NCI-H2107 (cell line): Measurements from ENCODE around the gene CRLF1.
"Not testable (repeated sequence)": the region's sequence is repeated elsewhere in the genome, so short reads cannot be mapped to it uniquely, and the experiment has no call there.

Experiments used
- DNase-seq: peaks from one replicate; lab custom pipeline; 2025; lab: John Stamatoyannopoulos, UW

The CRLF1 gene

DNA sequence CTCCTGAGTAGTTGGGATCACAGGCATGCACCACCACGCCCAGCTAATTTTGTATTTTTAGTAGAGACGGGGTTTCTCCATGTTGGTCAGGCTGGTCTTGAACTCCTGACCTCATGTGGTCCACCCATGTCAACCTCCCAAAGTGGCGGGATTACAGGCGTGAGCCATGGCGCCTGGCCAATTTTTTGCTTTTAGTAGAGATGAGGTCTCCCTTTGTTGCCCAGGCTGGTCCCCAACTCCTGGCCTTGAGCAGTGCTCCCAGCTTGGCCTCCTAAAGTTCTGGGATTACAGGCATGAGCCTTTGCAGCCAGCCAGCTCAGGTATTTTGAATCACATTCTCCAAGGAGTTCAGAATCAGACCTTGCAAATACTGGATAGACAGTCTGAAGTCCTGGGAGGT lies 13.9 kb downstream of the CRLF1 start:
- DNase-seq: not testable (repeated sequence)

DNA sequence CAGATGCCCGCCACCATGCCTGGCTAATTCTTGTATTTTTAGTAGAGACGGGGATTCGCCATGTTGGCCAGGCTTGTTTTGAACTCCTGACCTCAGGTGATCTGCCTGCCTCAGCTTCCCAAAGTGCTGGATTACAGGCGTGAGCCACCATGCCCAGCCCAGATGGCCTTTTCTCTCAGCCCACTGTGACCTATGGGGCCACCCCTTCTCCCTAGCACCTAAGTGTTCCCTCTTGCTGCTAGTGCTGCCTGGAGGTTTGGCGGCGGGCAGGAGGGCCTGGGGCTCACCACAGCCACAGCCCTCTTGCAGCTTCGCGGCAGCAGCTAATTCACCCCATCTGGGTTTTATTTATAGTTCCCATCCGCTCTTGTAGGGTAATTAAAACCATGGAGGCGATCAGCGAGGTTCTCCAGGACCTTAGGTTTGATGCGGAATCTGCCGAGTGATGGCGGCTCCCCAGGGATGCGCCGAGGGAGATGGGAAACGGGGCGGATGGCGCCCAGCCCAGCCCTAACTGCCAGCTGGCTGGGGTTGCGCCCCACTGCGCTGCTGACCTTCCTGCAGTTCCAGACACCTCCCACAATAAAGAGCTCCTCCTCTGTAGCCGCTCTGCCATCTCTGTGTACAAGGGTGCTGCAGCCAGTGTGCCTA lies 14.7 kb downstream of the CRLF1 start:
- no peak for DNase-seq

DNA sequence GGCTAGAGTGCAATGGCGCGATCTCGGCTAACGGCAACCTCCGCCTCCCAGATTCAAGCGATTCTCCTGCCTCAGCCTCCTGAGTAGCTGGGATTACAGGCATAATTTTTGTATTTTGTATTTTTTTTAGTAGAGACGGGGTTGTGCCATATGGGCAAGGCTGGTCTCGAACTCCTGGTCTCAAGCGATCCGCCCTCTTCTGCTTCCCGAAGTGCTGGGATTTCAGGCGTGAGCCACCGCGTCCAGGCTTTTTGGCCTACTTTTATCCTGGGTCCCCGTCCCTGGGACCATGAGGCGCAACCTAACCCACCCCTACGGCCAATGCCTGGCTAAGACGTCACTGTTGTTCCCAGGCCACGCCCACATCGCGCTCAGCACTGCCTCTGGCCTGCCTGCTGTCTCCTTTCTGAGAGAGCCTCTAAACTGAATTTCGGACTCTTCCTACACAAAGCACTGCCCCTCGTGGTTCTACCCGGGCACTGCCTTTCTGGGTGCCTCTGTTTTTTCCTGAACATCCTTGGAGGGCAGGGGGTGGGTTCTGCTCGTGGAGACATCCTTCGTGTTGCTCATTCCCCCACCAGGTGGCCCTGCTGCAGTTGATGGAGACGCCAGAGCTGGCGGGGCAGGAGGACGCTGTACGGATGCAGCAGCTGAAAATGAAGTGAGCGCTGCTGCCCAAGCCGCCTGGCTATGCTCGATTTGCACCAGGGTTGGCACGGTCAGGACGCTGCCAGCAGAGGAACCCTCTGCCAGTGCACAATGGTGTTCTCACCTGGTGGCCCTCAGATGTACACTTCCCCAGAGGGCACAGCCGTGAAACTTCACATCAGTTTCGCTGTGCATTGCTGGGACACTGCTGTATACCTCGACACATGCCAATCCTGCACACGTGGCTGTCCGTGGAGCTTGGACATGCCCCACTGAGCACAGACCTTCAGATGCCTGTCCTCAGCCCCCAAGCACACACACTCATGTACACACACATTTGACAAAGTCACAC lies 16.0 kb downstream of the CRLF1 start:
- DNase-seq: no peak

DNA sequence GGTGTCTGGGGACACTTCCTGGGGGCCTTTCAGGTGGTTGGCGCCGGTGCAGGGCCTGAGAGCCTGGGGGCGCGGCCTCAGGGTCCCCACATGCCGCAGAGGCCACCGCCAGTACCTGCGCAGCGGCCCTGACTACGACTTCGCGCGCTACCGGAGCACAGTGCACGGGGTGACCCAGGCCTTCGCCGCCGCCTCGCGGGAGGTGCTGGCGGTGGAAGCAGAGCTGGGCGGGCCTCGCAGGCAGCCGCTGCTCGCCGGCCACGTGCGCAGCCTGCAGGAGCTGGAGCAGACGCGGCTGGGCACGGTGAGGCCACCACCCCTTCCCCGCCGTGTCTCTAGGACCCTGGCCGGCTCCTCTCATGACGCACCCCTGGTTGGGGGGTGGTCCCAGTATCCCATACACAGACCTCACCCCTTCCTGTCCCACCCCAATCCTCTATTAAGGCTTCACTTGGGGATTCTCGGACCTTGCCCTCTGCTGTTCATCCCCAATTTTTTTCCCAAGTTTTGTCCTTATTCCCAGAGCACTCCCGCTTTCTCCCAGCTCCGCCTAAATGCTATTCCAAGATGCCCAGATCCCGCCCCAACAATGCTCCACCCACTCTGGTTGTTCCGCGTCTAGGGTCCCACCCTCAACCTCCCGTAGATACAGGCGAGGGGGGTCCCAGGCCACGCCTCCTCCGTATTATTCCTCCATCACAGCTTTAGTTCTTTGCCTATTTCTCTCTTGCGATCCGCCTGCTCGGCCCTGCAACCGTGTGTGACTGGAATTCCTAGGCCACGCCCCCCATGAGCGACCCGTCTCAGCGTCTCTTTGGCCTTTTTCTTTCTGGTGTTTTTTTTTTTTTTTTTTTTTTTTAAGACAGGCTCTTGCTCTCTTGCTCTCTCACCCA lies 17.0 kb downstream of the CRLF1 start:
- peak; percentile 50 for DNase-seq

DNA sequence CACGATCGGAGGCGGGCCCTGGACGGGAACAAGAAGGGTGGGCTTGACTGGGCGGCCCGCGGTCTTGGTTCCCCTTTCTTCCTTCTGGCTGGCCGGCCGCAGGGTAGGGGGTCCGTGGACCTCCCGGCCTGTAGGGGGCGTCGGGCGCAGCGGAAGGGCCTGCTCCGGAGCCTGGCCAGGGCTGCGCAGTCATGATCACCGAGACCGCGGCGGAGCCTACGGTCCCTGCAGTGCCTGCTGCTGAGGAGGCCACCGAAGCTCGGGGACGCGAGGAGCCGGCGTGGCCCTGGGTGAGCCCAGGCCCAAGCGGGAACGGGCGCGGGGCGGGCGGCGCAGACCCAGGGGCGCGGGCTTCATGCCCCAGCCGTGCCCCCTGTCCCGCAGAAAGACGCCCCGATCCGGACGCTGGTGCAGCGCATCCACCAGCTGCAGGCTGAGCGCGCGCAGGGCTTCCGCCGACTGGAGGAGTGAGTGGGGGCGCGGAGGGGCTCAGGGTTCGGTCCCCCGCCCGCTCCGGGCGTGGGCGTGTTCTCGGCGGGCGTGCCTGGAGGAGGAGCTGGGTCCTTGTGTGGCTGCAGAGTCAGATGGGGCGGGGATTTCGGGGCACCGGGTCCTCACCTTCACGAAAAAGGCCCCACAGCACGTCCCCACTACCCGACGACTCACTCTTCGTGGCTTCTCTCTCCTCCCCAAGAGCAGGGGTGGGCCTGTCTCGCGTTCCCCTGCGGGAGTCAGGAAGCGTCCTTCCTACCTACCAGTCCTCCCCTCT lies 17.8 kb downstream of the CRLF1 start, which contains the start of gene REX1BD:
REX1BD (plus strand) TSS at position 188 of the 769 bp plus-strand sequence; CDS start at position 192, 4 bp downstream.
- peak; percentile 40 for DNase-seq

DNA sequence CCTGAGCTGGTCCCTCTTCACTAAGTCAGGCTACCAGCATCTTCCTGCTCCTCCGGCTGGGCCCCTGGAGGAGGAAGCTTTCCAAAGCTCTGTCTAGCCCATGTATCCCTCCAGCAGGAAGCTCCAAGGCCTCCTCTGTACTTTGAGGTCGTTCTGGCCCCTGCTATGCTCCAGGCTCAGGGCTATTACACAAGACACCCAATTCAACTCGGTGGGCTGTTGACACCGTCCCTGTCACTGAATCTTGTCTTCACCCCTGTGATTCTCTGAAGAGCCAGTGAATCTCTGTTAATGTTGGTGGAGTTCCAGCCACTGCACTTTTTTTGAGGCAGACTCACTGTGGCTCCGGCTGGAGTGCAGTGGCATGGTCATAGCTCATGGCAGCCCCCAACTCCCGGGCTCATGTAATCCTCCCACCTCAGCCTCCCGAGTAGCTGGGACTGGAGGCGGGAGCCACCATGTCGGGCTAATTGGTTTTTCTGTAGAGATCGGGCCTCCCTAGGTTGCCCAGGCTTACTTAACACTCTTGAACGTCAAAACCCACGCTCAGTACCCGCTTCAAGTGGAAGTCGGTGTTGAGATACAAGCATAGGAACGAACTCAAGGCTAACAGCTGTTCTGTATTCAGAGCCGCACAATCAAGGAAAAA lies 18.5 kb downstream of the CRLF1 start:
- DNase-seq: no peak

DNA sequence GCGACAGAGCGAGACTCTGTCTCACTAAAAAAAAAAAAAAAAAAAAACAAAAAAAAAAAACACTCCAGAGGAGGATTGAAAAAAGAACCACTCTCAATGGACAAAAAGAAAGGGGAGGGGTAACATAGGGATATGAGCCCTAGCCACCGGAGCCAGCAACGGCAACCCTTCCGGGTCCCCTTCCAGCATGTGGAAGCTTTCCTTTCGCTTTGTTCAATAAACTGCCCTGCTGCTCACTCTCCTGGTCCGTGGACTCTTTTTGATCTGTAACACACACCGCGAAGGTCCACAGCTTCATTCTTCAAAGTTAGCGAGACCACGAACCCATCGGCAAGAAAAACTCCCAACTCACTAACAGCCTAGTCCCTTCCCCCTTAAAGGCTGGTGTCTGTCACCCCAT lies 19.0 kb downstream of the CRLF1 start:
- DNase-seq: no peak

DNA sequence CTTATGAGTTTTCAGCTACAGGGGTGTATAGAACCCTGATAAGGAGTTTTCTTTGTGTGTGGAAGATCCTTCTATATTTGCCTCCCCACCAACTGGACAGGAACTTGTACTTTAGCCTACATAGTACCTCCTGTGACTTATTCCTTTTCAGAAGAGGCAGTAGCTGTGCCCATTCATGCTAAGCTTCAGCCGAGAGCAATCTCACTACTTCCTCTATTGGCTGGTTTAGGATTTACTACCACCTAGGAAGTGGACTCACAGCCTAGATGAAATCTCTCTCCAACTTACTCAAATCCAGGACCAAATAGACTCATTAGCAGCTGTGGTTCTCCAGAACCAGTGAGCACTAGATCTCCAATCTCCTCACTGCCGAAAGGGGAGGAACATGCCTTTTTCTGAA lies 20.3 kb downstream of the CRLF1 start:
- no peak for DNase-seq

DNA sequence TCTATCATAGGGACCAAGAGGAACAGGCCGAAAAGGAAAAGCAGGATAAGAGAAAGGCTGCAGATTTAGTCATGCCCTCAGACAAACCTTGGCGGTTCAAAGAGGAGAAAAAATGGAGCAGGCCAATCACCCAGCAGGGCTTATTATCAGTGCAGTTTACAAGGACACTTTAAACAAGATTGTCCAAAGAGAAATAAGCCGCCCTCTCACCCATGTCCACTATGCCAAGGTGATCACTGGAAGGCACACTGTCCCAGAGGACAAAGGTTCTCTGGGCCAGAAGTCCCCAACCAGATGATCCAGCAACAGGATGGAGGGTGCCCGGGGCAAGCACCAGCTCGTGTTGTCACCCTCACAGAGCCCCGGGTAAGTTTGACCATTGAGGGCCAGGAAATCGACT lies 26.3 kb downstream of the CRLF1 start:
- DNase-seq: no peak

DNA sequence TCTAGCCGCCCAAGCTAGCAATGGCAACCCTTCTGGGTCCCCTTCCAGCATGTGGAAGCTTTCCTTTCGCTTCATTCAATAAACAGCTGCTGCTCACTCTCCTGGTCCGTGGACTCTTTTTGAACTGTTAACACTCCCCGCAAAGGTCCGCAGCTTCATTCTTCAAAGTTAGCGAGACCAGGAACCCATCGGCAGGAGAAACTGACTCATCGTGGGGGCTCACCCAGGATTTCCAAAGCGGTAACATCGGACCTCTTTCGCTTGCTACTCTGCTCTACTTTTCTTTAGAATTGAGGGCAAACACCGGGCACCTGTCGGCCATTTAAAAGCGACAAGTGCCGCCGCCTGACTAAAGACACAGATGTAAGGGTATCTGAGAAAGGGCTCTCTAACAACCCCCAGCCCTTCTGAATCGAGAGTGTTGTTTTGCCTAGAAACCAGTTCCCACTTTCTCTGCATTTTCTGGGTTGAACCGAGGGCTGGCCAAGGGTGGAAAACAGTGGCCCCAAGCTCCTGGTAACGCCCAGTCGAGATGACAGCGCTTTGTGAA lies 29.2 kb downstream of the CRLF1 start:
- no peak for DNase-seq

DNA sequence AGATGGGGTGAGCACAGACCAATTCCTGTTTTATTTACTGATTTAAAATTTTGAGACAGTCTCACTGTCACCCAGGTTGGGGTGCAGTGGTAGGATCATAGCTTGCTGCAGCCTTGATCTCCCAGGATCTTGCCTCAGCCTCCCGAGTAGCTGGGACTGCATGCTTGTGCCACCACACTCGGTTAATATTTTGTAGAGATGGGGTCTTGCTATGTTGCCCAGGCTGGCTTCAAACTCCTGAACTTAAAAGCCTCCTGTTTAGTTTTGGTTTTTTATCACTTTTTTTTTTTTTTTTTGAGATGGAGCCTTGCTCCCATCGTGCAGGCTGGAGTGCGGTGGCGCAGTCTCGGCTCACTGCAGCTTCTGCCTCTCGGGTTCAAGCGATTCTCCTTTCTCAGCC lies 30.2 kb downstream of the CRLF1 start:
- no peak for DNase-seq

DNA sequence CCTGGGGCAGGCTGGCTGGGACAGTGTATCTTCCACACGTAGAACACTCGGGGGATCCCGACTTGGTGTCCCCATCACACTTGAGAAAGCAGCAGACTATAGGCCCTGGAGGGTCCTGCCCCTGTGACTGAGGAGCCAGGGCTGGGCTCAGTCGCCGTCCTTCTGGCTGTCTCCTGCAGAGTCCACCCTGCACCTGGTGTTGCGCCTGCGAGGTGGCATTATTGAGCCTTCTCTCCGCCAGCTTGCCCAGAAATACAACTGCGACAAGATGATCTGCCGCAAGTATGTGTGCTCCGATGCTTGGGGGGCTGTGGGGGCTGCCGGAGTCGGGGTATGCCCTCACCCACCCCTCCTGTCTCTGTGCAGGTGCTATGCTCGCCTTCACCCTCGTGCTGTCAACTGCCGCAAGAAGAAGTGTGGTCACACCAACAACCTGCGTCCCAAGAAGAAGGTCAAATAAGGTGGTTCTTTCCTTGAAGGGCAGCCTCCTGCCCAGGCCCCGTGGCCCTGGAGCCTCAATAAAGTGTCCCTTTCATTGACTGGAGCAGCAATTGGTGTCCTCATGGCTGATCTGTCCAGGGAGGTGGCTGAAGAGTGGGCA lies 31.8 kb downstream of the CRLF1 start:
- DNase-seq: no peak

DNA sequence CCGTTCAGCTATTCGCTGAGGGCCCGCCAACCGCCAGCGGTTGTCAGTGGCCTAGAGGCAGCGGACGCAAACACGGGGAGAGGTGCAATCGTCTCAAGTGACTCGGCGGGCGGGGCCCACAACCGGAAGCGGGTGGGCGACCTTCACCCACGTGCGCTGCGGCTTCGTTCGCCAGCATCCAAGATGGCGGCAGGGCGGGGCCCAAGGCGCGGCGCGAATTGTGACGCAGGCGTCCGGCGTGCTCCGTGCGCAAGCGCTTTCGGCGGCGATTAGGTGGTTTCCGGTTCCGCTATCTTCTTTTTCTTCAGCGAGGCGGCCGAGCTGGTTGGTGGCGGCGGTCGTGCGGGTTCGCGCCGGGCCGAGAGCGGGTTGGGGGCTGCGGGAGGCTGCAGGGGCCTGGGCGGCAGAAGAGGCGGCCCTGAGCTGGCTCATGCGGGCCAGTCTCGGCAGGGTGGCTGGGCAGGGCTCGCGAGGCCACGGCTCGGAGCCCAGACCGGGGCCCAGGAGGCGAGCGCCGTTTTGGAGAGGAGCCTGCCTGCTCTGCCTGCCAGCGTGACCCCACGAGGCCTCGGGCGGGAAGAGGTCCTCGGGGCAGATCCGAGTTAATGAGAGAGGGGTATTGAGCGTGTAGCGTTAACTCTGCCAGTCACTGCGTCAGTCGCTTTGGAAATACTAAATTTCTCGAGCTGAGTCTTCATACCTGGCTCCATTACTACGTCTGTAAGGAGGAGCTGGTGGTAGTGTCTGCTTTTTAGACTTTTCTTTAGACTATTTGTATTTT lies 34.8 kb downstream of the CRLF1 start, which contains the start of gene UBA52:
UBA52 (plus strand) TSS at position 294 of the 781 bp plus-strand sequence. CDS start 1,444 bp downstream, outside the sequence.
- peak; percentile 97 for DNase-seq

DNA sequence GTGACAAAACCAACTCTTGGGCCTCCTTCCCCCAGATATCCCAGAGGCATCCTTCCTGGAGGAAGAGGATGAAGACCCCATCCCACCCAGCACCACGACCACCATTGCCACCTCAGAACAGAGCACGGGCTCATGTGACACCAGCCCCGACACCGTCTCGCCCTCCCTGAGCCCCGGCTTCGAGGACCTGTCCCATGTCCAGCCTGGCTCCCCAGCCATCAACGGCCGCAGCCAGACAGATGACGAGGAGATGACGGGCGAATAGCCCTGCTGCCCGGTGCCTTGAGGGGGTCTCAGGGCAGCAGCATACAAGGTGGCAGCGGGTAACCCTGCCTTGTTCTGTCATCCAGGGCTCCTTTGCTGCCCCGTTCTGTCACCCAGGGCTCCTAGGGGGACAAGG lies 38.2 kb downstream of the CRLF1 start:
- no peak for DNase-seq

DNA sequence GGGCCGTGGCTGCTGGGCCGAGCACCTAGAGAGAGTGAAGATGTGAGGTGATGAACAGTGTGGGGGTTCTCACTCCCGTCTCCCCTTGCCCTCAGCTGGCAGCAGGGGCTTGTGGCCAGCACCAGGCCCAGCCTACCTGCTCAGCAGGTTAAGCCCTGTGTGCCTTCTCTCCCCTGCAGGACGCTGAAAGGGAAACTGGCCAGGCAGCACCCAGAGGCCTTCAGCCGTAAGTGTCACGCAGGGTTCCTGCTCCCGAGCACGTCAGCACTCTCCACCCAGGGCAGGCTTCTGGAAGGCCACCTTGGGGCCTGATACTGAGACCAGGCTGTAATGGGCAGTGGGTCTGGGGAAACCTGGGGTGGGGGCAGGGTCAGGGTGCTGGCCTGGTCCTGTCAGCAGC lies 39.6 kb downstream of the CRLF1 start:
- no peak for DNase-seq

DNA sequence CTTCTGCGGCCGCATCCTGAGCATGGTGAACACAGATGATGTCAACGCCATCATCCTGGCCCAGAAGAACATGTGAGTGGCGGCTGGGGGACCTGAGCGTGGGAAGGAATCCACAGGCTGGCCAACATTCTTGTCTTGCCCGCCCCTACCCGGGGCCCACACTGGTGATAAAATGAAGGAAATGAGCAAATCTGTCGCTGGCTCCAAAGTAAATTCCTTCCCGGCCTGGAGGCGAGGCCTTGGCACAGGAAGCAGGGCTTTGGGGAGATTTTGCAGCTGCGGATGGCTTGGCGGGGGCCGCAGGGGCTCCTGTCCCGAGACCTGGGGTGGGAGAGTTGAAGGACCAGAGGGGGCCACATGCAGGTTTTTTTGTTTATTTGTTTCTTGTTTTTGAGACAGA lies 44.5 kb downstream of the CRLF1 start:
- no peak for DNase-seq

DNA sequence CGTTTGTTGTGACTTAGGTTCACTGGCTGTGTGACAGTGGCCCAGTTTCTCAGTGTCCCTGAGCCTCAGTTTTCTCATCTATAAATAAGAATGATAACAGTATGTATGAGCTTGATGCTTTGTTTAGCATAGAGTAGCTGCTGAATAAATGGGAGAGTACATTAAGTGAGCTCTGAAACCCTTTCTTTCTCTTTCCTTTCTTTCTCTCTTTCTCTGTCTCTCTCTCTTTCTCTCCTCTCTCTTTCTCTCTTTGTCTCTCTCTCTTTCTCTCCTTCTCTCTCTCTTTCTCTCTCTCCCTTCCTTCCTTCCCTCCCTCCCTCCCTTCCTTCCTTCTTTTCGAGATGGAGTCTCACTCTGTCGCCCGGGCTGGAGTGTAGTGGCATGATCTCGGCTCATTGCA lies 46.9 kb downstream of the CRLF1 start:
- no peak for DNase-seq

DNA sequence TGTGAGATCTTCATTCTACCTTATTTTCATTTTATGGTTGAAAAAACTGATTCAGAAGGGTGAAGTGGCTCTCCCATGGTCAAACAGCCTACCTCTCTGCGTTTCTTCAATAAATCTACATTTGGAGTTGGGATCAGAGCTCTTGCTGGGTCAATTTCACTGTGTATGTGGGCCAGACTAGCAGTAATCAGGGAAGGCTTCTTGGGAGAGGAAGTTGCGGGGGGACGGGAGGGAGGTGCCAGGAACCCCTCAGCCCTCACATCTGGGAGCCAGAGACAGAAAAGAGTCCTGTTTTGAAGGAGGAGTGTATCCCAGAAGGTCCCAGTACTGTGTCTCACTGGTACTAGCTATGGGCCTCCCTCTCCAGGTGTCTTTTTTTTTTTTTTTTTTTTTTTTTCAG lies 48.0 kb downstream of the CRLF1 start:
- no peak for DNase-seq

DNA sequence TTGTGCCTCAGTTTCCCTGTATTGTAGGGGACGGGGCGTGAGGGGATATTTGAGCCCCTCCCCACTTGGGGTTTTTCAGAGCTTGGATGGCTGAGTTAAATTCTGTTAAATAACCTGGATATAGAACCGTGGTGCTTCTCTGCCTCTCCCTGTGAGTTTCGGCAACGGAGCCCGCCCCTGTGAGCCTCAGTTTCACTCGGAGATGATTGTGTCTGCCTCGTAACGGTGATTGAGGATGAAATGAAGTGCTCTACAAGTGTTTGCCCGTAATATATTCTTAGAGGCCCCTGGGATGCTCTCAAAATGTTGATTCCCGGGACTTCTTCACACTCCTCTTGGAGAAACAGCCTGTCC lies 48.4 kb downstream of the CRLF1 start:
- DNase-seq: no peak
